Prostate gland (tissue), 2 donors: Measurements from ENCODE around the gene NELFB. TPM values are rescaled to one million over a fixed set of nuclear protein-coding genes. Genes with fewer than 3 reads are reported as not detected.
A peak's percentile ranks its signal among the peaks of the same experiment; 100 is the strongest.

Experiments used
- DNase-seq: peaks from one replicate; pipeline ENCODE4 v3.0.0-alpha.2; 2019; ENCODE audit warnings: low spot score
- H3K27ac ChIP-seq, 2 donors: fragments of 200-600 bp; sonication (generic); 2 replicates each; pipeline ENCODE4 v1.5.1; 2017 to 2019
- H3K27me3 ChIP-seq: fragments of 200-600 bp; sonication (generic); replicated peaks from 2 replicates; pipeline ENCODE4 v1.5.1; 2019; ENCODE audit not compliant: insufficient read depth
- H3K36me3 ChIP-seq, 2 donors: fragments of 200-600 bp; sonication (generic); 1 replicate in 1 of 2; 2 replicates in 1 of 2; pipeline versions ENCODE4 v1.5.1 to v1.8.1; 2017 to 2019
- H3K4me1 ChIP-seq: fragments of 200-600 bp; sonication (generic); replicated peaks from 2 replicates; pipeline ENCODE4 v1.5.1; 2019
- H3K4me3 ChIP-seq, 2 donors: fragments of 200-600 bp; sonication (generic); 2 replicates each; pipeline ENCODE4 v1.5.1; 2017 to 2019
- H3K9me3 ChIP-seq: fragments of 200-600 bp; sonication (generic); 2 replicates; pipeline ENCODE4 v1.5.1; 2017
- POLR2A ChIP-seq: fragments of 450-650 bp; IDR thresholded peaks from one replicate; pipeline ENCODE4 v1.6.1; 2016; ENCODE audit warnings: antibody characterized with exemption, mild to moderate bottlenecking
- POLR2AphosphoS5 ChIP-seq: sonication (generic); formaldehyde crosslinking; IDR thresholded peaks from one replicate; pipeline ENCODE4 v1.6.1; 2017; ENCODE audit warnings: antibody characterized with exemption
- WGBS: methylation state at CpG from one replicate; pipeline ENCODE4 v1.1.5; 2018; 5-methylcytosine and 5-hydroxymethylcytosine counted together
- intact Hi-C: fragments of 100-400 bp; cut with DNase I; formaldehyde crosslinking; loops from one replicate; pipeline ENCODE4 v1.14.2; 2022
- total RNA-seq, 2 donors: library from RNA; depleted of rRNA; stranded (reverse); fragments of >200 nt; gene quantifications; one replicate each; pipeline ENCODE4 v1.1.0, GENCODE V29; 2016
- TF ChIP-seq, protein P1 (sequence below), 4 experiments: fragments of 200-600 bp in 2 of 4; fragments of 450-650 bp in 2 of 4; sonication (generic) in 2 of 4; IDR thresholded peaks; 1 replicate in 3 of 4; 2 replicates in 1 of 4; pipeline ENCODE4 v1.5.1; 2016 to 2019; ENCODE audit warnings: antibody characterized with exemption in 4 of 4, mild to moderate bottlenecking in 2 of 4, moderate library complexity in 2 of 4

NELFB gene
- total RNA-seq, 2 donors from 2014 or later, result 44.9 to 82.1 TPM

GRCh38 chr9:137213160-137214060 is 41.7 kb upstream of the NELFB start:
- Histone ChIP-seq H3K4me3 (no peak overlapping the region), H3K27me3 (no peaks in the 10 kb centered on the region), H3K9me3 (no peaks in the 10 kb centered on the region), H3K36me3 (no peaks in the 10 kb centered on the region), H3K27ac (no peak overlapping the region), H3K4me1 (peaks cover 5% of the 10 kb centered on the region)
- WGBS, result 89% methylated on average over 46 of the region's 49 CpGs
- no peak for TF ChIP-seq POLR2AphosphoS5
- TF ChIP-seq POLR2A, result no peak
- TF ChIP-seq, protein P1, sequence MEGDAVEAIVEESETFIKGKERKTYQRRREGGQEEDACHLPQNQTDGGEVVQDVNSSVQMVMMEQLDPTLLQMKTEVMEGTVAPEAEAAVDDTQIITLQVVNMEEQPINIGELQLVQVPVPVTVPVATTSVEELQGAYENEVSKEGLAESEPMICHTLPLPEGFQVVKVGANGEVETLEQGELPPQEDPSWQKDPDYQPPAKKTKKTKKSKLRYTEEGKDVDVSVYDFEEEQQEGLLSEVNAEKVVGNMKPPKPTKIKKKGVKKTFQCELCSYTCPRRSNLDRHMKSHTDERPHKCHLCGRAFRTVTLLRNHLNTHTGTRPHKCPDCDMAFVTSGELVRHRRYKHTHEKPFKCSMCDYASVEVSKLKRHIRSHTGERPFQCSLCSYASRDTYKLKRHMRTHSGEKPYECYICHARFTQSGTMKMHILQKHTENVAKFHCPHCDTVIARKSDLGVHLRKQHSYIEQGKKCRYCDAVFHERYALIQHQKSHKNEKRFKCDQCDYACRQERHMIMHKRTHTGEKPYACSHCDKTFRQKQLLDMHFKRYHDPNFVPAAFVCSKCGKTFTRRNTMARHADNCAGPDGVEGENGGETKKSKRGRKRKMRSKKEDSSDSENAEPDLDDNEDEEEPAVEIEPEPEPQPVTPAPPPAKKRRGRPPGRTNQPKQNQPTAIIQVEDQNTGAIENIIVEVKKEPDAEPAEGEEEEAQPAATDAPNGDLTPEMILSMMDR (IDR thresholded peaks at IDR 0.05), result no peak
- intact Hi-C loops, result no loop called here
- DNase-seq, result no peak

GRCh38 chr9:137214620-137215019 is 40.5 kb upstream of the NELFB start:
- no peaks in the 10 kb centered on the region for H3K9me3 ChIP-seq
- no peaks in the 10 kb centered on the region for H3K36me3 ChIP-seq
- no peak overlapping the region for H3K27ac ChIP-seq
- no peak overlapping the region for H3K4me3 ChIP-seq
- H3K27me3 ChIP-seq, result no peaks in the 10 kb centered on the region
- DNase-seq, result no peak
- 96% methylated on average over 19 of the region's 19 CpGs for WGBS
- TF ChIP-seq, protein P1 (IDR thresholded peaks at IDR 0.05), result no peak
- intact Hi-C loops, result no loop called here
- peaks cover 5% of the 10 kb centered on the region for H3K4me1 ChIP-seq

- H3K27me3 ChIP-seq, result no peaks in the 10 kb centered on the region
- no peak for DNase-seq
- no peak overlapping the region for H3K4me3 ChIP-seq
- no peaks in the 10 kb centered on the region for H3K36me3 ChIP-seq
- H3K4me1 ChIP-seq, result peaks cover 5% of the 10 kb centered on the region
- TF ChIP-seq POLR2A (no peak), POLR2AphosphoS5 (no peak)
- TF ChIP-seq, protein P1 (IDR thresholded peaks at IDR 0.05), result no peak
- no peak overlapping the region for H3K27ac ChIP-seq
- intact Hi-C loops, result no loop called here
- H3K9me3 ChIP-seq, result no peaks in the 10 kb centered on the region
- 93% methylated on average over 22 of the region's 22 CpGs for WGBS
These were observed 39.7 kb upstream of the NELFB start for GRCh38 chr9:137215196-137215986.

- H3K27ac ChIP-seq, result peak overlapping the region; percentile 72 to 79
- H3K9me3 ChIP-seq, result no peaks in the 10 kb centered on the region
- peaks cover 5% of the 10 kb centered on the region for H3K4me1 ChIP-seq
- WGBS, result 92% methylated on average over 28 of the region's 30 CpGs
- no peak for DNase-seq
- no peak overlapping the region for H3K4me3 ChIP-seq
- intact Hi-C loops, result no loop called here
- TF ChIP-seq, protein P1 (IDR thresholded peaks at IDR 0.05), result no peak
- TF ChIP-seq POLR2AphosphoS5 (no peak), POLR2A (no peak)
- no peaks in the 10 kb centered on the region for H3K27me3 ChIP-seq
- no peaks in the 10 kb centered on the region for H3K36me3 ChIP-seq
These were observed 38.8 kb upstream of the NELFB start for GRCh38 chr9:137216188-137216965.
